DMS53 treated with DMSO at 0.1 percent for 48 hours (cell line): ENCODE measurements around the gene SORBS2.
"Not testable (repeated sequence)": the region's sequence is repeated elsewhere in the genome, so short reads cannot be mapped to it uniquely, and the experiment has no call there.

Experiments used
- DNase-seq: peaks from one replicate; lab custom pipeline; 2025; ENCODE audit not compliant: unreplicated experiment; lab: John Stamatoyannopoulos, UW

SORBS2 gene, protein sequence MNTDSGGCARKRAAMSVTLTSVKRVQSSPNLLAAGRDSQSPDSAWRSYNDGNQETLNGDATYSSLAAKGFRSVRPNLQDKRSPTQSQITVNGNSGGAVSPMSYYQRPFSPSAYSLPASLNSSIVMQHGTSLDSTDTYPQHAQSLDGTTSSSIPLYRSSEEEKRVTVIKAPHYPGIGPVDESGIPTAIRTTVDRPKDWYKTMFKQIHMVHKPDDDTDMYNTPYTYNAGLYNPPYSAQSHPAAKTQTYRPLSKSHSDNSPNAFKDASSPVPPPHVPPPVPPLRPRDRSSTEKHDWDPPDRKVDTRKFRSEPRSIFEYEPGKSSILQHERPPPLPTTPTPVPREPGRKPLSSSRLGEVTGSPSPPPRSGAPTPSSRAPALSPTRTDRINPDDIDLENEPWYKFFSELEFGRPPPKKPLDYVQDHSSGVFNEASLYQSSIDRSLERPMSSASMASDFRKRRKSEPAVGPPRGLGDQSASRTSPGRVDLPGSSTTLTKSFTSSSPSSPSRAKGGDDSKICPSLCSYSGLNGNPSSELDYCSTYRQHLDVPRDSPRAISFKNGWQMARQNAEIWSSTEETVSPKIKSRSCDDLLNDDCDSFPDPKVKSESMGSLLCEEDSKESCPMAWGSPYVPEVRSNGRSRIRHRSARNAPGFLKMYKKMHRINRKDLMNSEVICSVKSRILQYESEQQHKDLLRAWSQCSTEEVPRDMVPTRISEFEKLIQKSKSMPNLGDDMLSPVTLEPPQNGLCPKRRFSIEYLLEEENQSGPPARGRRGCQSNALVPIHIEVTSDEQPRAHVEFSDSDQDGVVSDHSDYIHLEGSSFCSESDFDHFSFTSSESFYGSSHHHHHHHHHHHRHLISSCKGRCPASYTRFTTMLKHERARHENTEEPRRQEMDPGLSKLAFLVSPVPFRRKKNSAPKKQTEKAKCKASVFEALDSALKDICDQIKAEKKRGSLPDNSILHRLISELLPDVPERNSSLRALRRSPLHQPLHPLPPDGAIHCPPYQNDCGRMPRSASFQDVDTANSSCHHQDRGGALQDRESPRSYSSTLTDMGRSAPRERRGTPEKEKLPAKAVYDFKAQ (N-terminal part only)

DNA sequence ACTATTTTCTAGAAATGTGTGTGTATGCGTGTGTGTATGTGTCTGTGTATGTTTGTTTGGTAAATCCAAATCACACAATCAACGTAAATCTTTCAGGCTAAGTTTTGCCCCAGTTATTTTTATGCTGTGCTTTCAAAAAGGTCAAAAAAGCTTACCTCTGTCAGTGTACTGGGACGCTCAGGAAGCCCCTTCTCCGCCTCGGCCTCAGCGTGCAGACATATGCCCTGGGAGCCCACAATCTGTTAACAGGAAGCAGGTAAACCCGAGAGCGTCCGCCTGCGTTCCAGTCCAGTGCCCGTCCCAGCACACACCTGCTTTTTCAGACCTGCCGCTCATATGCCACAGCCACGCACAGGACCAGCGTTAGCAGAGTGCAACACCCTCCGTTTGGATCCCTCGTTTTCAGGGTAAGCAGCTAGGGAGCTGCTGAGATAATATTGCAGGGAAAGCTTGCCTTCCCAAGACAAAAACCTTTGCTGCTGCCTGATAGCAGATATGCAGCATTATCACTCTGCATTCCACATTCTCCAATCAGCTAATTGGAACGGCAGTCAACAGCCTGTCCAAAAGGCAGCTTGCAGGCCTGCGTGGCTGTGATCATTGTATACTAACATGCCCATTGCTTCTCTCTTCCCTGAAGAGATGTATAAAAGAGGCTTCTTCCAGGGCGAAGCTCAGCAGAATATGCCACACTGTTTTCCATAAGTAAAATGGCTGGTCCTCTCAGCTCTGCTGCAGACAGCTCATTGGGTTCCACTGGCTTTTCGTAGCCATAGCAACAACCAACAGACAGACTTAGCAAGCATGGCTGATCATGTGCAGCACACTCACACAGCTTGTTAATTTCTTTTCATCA is at the start of gene SORBS2:
SORBS2 (minus strand) TSS at position 686 of the 856 bp plus-strand sequence. CDS start 121,623 bp downstream, outside the sequence.
- DNase-seq: peak; percentile 60

DNA sequence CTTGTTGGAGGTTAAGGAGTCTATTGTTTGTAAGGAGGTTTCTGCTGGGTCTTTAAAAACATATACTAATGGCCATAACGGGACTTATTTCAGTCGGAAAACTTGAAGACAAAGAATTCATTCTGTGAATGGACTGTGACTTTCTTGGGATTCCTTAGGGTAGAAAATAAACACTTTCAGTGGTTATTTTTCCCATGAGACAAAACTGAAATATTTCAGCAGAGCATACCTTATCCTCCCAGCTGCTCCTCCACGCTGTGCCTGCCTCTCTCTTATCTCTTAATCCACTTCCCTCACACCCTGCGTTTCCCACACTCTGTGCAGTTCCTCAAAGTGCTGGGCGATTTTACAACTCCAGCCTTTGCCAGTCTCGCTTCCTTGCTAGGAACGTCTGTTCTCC is 47.1 kb upstream of the SORBS2 start:
- DNase-seq: no peak

DNA sequence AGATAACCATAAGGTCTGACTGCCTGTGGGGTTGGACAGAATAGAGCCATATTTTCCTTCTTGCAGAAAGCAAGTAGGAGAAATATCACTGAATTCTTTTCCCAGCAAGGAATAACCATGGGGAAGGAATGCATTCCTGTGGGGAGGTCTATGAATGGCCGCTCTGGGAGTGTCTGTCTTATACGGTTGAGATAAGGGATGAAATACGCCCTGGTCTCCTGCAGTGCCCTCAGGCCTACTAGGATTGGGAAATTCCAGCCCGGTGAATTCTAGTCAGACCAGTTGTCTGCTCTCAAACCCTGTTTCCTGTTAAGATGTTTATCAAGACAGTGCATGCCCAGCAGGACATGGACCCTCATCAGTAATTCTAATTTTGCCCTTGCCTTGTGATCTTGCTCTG is 45.6 kb upstream of the SORBS2 start:
- not testable (repeated sequence) for DNase-seq

DNA sequence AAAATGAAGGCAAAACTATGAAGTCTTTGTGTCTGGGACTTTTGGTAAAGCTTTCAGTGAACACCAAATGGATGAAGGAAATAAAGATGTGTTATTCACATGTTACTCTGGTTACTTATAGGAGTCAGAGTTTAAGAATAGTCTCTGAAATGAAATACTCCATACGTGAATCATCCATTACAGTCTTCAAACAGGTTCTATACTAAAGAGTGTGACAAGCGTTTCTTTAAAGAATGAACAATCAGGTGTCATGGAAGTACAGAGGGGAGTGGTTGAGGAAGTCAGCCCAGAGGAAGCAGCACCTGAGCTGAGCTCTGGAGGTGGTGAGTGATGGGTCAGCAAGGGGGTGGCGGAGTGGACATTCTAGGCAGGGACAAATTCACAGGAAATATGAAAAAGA is 41.8 kb upstream of the SORBS2 start:
- DNase-seq: no peak

DNA sequence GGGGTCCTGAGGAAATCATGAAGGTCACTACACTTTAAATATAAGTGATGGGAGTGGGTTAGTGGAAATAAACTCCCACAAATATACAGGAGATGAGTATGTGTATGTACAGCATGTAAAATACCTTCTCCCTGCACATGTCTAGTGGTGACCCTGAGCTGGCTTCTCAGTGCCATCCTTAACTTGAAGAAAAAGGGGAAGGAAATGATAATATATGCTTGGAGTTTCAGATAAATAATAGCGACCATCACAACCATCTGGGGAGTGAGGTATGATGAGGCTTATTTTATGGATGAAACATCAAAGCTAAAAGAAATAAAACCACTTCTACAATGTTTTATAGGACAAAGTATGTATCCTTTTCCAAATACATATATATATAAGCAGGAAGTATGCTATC is 41.0 kb upstream of the SORBS2 start:
- no peak for DNase-seq

DNA sequence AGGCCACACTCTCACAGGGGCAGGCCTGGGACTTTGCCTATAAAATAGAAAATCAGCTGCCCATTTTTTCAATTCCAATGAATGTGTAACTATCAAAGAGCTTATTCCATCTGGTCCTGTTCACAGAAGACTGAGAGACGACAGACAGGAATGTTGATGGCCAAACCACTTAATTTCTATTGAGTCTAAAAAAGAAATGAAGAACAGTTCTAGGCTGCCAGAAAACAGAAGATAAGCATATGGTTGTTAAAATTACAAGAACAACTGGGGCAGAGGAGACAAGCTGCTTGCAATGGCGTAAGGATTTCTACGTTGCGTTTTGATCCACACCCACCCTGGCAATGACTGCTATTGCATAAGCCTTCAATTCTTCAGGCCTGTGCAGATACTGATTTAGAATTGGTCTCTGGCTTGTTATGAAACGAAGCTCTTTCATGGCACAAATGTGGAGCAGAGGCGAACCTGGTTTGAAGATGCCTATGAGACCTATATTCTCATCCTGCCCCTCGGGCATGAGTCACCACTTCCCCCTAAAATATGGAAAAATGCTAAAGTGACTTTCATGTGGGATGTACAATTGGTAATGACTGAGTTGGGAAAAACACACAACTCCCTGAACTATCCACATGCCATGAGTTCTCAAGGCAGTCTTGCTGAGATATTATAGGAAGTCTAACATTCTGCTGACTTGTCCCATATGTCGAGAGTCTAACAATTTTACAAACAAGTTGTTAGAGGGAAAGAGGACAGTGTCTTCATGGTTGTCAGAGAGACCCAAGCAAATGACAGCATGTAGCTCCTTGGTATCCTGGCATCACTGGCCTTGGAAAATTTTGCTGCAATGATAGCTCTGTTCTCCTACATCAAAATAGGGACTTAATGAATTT is 37.9 kb upstream of the SORBS2 start:
- DNase-seq: no peak

DNA sequence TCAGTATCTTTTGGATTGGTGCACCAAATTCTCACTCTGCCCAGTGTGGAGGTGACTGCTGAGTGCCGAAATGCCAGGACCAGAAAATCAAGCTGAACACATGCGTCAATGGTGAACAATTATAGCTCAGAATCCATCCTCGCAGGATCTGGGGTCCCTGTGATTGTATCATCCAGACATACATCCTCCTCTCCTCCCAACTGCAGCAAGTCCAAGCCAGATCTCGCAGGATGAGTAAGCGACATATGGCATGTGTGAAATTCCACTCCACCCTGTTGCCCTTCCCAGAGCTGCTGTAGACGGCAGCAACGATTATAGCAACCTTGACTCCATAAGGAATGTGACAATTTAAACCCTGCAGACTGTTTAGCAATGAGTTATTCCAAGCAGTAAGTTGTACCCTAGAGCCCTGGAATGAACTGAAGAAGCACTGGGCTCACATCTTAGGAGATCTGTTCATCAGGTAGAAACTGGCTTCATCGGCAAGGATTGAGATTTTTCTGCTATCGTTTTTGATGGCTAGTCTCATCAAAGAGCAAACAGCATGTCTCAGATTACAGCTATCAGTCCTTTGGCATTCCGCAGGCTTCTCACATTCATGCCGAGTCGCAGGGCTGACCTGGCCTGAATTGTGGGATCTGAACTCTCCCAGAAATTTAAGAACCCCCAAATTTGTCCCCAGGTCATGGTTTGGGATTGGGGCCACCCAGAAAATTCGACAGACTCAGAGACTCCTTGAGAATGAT is 35.5 kb upstream of the SORBS2 start:
- DNase-seq: no peak

DNA sequence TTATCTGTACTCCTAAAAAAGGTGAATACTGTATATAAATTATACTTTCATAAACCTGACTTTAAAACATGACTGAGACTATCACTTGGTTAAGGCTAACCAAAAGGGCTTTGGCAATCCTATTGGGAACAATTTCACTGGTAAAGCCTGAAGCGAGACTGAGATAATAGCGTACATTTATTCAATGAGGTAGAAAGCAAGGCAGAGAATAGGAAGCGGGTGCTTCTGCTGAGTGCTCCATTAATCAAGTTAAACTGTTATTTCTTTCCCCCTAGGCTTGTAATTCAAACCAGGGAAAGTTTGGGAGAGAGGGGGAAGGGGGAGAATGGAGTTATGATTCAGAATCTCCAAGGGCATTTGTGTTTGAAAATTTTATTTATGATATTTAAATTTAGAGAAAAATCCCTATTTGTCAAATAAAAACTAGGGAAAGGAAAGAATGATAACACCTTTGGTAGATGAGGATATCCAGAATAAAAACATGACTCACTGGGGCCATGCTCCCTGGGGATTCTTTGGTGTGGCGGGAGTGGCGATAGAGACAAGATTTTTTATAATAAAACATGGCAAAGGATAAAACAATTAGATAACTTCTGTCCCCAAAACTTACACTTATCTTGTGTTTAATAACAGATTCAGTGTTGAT is 34.6 kb upstream of the SORBS2 start:
- no peak for DNase-seq

DNA sequence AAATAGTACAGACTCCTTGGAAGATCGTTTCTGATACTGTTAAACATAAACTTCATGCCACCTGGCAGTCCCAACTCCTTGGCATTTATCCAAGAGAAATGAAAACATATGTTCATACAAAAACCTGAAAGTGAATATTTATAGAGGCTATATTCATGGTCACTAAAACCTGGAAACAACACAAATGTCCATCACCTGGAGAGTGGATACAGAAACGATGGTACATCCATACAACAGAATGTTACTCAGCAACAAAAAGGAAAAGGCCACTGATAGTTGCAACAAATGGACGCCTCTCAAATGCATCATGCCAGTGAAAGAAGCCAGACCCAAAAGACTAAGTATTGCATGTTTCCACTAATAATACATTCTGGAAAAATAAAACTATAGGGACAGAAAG is 34.0 kb upstream of the SORBS2 start:
- DNase-seq: no peak

DNA sequence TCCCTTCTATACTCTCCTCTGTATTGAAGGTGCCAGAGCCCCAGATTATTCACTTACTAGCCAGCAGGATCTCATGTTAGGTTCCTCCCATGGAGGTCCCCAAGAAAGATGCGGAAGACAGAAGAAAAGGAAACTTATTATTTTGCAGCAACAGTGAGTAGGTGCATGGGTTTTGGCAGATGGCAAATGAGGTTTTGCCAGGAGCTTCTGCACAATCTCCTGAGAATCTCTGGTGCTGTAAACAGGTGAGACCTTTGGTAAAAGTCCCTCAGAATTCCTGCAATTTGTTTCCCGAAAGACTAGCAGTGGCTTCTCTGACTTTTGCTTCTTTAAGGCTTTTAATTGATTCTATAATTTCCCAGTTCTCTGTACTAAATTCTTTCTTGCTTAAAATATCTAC is 29.5 kb upstream of the SORBS2 start:
- no peak for DNase-seq

DNA sequence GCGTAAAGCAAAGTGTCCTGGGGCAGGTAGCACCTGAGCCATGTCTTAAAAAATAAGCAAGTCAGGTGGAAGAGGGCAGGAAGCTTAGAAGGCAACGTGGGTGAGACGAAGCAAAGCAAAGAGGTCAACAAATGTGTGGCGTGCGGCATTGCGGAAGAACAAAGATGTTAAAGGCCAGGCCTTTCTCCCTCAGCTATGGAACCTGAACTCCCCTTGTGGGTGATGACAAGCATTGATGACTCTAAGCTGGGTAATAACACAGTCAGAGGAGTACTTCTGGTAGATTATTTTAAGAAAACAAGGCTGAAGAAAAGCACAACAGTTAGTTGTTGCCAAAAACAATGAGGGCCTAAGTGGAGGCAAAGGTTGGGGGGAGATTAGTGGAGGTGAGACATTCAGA is 29.0 kb upstream of the SORBS2 start:
- DNase-seq: no peak

DNA sequence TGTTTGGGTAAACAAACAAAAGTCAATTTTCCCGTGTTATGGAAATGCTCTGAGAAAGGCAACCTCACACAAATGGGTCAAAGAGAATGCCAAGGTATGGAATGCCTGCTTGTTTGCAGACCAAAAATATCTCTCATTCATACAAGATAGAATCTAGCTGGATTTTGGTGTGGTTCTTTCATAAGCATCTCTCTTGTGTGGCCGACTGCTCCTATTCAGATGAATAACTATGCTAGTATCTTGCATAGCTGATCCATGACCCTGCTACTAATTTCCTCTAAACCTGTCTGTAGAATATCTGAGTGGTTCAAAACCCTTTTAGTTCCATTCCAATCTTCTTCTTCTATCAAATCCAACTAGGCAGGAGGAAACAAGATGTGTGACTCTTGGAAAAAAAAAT is 28.2 kb upstream of the SORBS2 start:
- no peak for DNase-seq

DNA sequence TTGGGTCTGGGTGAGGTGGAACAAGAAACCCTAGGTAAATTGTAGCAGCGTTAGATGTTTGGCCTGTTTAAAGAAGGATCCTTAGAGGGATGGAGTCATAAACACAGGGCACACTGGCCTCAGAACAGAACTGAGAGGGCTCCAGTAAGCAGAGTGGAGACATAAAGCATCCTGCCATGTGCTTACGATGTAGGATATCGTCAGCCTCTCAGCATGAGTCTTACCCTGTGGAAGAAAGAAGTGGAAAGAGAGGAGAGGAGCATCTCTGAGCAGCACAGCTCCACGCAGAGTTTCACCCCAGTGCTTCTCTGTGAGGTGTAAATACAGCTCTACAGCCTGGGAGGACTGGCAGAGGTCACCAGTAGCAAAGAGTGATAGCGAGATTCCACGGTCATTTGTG is 27.8 kb upstream of the SORBS2 start:
- no peak for DNase-seq

DNA sequence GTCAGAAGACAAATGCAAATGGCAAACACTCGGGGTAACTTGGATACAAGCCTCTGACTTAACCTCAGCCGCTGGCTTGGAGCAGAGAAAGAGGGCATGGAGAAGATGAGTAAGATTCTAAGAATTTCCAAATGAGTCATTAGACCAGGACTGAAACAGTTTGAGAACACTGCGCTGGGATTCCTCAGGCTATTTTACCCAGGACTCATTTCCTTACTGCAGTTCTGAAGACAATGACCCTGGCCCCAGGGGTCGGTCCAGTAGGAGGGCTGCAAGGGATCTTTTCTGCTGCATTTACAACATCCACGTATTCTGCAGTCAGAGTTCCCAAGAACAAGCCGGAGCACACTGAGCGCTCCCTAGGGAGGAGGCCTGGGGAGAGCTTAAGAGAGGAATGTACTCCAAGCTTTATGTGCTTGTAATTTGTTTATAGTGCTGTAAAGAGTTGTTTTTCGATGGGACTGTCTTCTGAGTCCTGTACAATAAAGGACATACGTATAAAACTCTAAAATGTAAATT is 27.3 kb upstream of the SORBS2 start:
- no peak for DNase-seq

DNA sequence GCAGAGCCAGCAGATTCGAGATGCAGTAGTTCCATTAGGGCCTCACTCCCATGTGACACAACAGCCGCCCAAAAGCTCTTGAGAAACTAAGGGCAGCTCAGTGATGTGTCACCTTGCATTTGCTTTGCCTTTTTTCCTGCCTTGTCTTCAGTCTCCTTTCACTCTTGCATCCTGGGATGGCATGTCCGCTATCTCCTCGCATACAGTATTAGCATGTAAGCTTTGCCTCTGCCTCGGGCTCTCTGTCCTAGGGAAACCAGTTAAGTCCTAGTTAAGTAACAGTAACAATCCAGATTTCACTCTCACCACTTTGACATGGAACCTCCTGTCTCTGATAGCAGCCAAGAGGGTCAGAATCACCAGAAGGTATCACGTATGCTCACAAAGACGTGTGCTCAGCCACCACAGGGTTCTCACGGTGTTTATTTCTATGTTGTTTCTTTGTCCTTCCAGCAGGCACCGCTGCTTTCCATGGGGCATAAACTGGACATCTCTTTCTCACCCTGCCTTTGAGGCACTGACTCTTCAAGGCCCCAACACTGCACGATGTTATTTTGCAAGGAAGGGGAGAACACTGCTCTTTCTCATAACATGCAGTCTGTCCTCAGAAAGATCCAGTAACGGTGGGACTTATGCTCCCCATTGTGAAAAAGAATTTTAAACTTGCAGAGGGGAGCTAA is 26.7 kb upstream of the SORBS2 start:
- no peak for DNase-seq

DNA sequence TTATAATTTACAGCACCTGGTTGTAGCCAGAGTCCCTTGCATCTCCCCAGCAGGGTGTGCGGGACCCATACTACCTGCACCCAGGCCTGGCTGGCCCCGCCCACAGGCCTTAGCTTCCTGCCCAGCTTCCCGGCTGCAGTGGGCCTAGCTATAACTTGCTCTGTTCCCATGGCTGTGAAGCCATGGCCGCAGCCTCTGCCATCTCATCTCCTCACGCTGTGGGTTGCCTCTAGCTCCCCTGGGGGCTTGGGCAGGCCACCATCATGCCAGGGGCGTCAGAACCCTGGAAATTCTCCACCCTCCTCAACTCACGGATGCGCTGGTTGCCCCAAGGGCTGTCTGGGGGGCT is 26.1 kb upstream of the SORBS2 start:
- DNase-seq: no peak

DNA sequence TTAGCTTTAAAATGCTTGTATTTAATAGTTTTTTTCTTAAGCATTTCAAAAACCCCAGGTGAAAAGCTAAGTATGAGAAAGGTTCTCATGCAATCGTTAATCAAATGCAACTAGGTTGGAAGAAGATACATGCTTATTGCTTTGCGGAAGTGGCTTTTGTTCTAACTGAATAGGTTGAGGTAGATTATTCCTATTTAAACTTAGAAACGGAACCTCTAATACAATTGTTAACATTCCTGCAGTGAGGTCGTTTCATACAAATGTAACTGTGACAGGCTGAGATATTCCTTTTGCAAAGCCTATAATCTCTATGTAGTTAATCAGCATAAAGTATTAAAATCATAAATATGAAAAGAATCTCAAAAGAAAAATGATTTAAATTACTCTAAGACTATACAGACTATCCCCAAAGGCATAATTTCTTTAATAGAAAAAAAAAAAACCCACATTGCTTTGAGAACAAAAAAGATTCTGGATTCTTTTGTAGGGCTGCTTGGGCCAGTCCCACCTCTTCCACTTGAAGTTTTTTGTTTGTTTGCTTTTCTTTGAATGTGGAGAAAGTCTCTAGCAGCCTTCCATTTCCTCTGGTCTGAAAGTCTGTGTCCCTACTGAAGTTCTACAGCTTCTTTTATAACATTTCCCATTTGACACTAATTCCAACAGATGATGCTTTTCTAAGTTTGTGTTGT is 25.6 kb upstream of the SORBS2 start:
- no peak for DNase-seq
